GM13977 (cell line): ENCODE data around the gene TAF6.

ENCODE experiments used
- DNase-seq: peaks from one replicate; pipeline ENCODE4 v3.0.0; 2012; ENCODE audit warnings: low spot score
- CTCF ChIP-seq: IDR thresholded peaks from 2 replicates; pipeline ENCODE4 v1.5.1; 2012; ENCODE audit warnings: mild to moderate bottlenecking, control low read depth; ENCODE audit not compliant: insufficient read depth; ENCODE audit errors: extremely low read depth, missing control alignments
- in situ Hi-C: fragments of 300-500 bp; cut with MboI; formaldehyde crosslinking; loops from one replicate; pipeline ENCODE4 v1.12.0; 2022; ENCODE audit warnings: low sequenced_read_pairs, low pct_unique_long_range_greater_than_20kb, mixed read lengths, inconsistent platforms; ENCODE audit not compliant: unreplicated experiment

TAF6 gene

GRCh38 chr7:100100420-100101015 is 18.6 kb downstream of the TAF6 start:
- peak; percentile 95 for DNase-seq
- in situ Hi-C loops, result no loop called here
- TF ChIP-seq CTCF, result no peak

GRCh38 chr7:100099452-100099851 is 19.7 kb downstream of the TAF6 start:
- in situ Hi-C loops, result no loop called here
- no peak for DNase-seq
- TF ChIP-seq CTCF, result no peak

- no peak for TF ChIP-seq CTCF
- DNase-seq, result no peak
- in situ Hi-C loops, result no loop called here
These were observed 20.2 kb downstream of the TAF6 start for GRCh38 chr7:100098913-100099312.

DNA sequence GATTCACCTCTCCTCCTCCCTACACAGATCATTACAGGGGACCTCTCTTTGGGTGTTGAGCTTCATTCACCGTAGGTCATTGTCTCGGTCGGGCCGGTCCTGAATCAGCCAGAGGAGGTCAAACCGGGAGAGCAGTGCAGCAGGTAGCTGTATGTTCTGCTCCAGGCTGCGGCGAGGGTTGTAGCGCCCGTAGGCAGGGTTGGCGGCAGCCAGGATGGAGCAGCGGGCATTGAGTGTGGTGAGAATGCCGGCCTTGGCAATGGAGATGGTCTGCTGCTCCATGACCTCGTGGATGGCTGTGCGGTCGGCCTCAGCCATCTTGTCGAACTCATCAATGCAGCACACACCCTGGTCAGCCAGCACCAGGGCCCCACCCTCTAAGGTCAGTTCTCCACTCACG is 23.5 kb downstream of the TAF6 start:
- TF ChIP-seq CTCF, result no peak
- in situ Hi-C loops, result no loop called here
- DNase-seq, result no peak

GRCh38 chr7:100095289-100095688 is 23.9 kb downstream of the TAF6 start:
- DNase-seq, result no peak

DNA sequence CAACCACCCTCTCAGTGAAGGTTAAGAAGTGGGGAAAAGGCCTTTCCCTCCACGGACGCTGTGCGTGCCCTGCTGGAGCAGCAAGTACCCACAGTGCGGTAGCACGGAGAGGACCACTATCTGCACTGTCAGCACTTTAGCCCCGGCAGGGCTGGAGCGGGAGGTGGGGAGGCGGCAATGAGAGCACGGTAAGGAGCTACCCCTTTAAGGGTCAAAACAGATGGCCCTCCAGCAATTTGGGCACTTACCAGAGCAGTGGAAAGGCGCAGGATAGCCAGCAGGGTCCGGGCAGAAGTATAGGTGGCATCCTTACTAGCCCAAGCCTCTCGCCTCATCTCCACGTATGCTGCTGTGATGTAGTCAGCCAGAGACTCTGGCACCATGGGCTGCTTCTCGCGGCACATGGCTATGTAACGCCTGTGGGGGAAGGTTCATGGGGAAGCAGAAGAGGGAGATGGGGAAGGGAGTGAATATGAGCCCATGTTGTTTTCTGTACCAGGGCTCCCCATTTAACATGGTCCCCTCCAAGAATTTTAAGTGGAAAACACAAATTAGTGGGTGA is 25.2 kb downstream of the TAF6 start:
- in situ Hi-C loops, result no loop called here
- DNase-seq, result no peak
- no peak for TF ChIP-seq CTCF

More at GRCh38 chr7:100095289-100095688, 23.9 kb downstream of the TAF6 start:
- no peak for TF ChIP-seq CTCF
- in situ Hi-C loops, result no loop called here
